WTC11 (cell line): ENCODE data around the gene NHSL2. TPM values are rescaled to one million over a fixed set of nuclear protein-coding genes. Genes with fewer than 3 reads are reported as not detected.

Experiments used
- ATAC-seq: fragments of 200-7000 bp; cut with Tn5 transposase; 2 replicates; pipeline ENCODE4 v1.10.0; 2021; ENCODE audit warnings: mild to moderate bottlenecking, moderate library complexity
- CTCF ChIA-PET: fragments of 300-600 bp; sonication (Branson Sonifier 250); formaldehyde crosslinking; loops from one replicate; lab custom pipeline; 2021; ENCODE audit warnings: antibody characterized with exemption; lab: Charles Lee
- POLR2A ChIA-PET: fragments of 350-600 bp; sonication (Branson Sonifier 250); formaldehyde crosslinking; loops from one replicate; lab custom pipeline; 2021; ENCODE audit warnings: antibody characterized with exemption; lab: Charles Lee
- DNase-seq: peaks from one replicate; pipeline ENCODE4 v3.0.0; 2021; ENCODE audit warnings: low spot score
- H3K27ac Mint-ChIP-seq: 2 replicates; pipeline ENCODE4 v1.8.0; 2021; ENCODE audit warnings: mixed read lengths
- H3K27me3 Mint-ChIP-seq: 2 replicates; pipeline ENCODE4 v1.8.0; 2021; ENCODE audit warnings: low read depth, mild to moderate bottlenecking, moderate library complexity, mixed read lengths
- H3K36me3 Mint-ChIP-seq: 2 replicates; pipeline ENCODE4 v1.8.0; 2021; ENCODE audit warnings: mixed read lengths
- H3K4me1 Mint-ChIP-seq: 2 replicates; pipeline ENCODE4 v1.8.0; 2022; ENCODE audit warnings: mixed read lengths
- H3K4me3 Mint-ChIP-seq: 2 replicates; pipeline ENCODE4 v1.8.0; 2021; ENCODE audit warnings: mild to moderate bottlenecking, moderate library complexity, mixed read lengths
- H3K9me3 Mint-ChIP-seq: 2 replicates; pipeline ENCODE4 v1.8.0; 2021; ENCODE audit warnings: mixed read lengths
- ESRRA ChIP-seq: sonication (generic); formaldehyde crosslinking; IDR thresholded peaks from 2 replicates; pipeline ENCODE4 v1.8.1; 2022; ENCODE audit warnings: mild to moderate bottlenecking, missing genetic modification reagents, borderline replicate concordance
- FOXJ3 ChIP-seq: sonication (generic); formaldehyde crosslinking; IDR thresholded peaks from 2 replicates; pipeline ENCODE4 v1.9.0; 2021; ENCODE audit warnings: missing genetic modification reagents, mild to moderate bottlenecking, borderline replicate concordance
- JAZF1 ChIP-seq: fragments of 250-450 bp; sonication (Bioruptor Pico); IDR thresholded peaks from 2 replicates; pipeline ENCODE4 v1.9.0; 2021; ENCODE audit warnings: moderate library complexity, mild to moderate bottlenecking, inconsistent platforms
- MXD4 ChIP-seq: fragments of 250-450 bp; sonication (Bioruptor Pico); IDR thresholded peaks from 2 replicates; pipeline ENCODE4 v1.8.0; 2021; ENCODE audit warnings: mild to moderate bottlenecking, moderate library complexity, borderline replicate concordance
- NFATC4 ChIP-seq: fragments of 250-450 bp; sonication (Bioruptor Pico); IDR thresholded peaks from 2 replicates; pipeline ENCODE4 v1.9.0; 2021; ENCODE audit warnings: mild to moderate bottlenecking
- NFYB ChIP-seq: sonication (generic); formaldehyde crosslinking; conservative IDR thresholded peaks from 2 replicates; pipeline ENCODE4 v1.8.0; 2022; ENCODE audit warnings: low read depth, missing genetic modification reagents
- NR3C1 ChIP-seq: sonication (generic); formaldehyde crosslinking; conservative IDR thresholded peaks from 2 replicates; pipeline ENCODE4 v1.8.1; 2023; ENCODE audit warnings: low read depth, mild to moderate bottlenecking, missing genetic modification reagents
- PRRX2 ChIP-seq: fragments of 250-450 bp; sonication (Bioruptor Pico); IDR thresholded peaks from 2 replicates; pipeline ENCODE4 v1.8.0; 2021; ENCODE audit warnings: mild to moderate bottlenecking
- SMAD3 ChIP-seq: sonication (generic); formaldehyde crosslinking; IDR thresholded peaks from 2 replicates; pipeline ENCODE4 v1.8.0; 2022; ENCODE audit warnings: missing genetic modification reagents, mild to moderate bottlenecking, borderline replicate concordance
- SOX15 ChIP-seq: fragments of 250-450 bp; sonication (Bioruptor Pico); IDR thresholded peaks from 2 replicates; pipeline ENCODE4 v1.9.0; 2021; ENCODE audit warnings: mild to moderate bottlenecking
- STAT6 ChIP-seq: sonication (generic); formaldehyde crosslinking; conservative IDR thresholded peaks from 2 replicates; pipeline ENCODE4 v1.8.1; 2023; ENCODE audit warnings: mild to moderate bottlenecking, low read depth, missing genetic modification reagents, moderate library complexity
- TEAD1 ChIP-seq: sonication (generic); formaldehyde crosslinking; IDR thresholded peaks from 2 replicates; pipeline ENCODE4 v1.8.0; 2022; ENCODE audit warnings: mild to moderate bottlenecking, missing genetic modification reagents
- ZNF138 ChIP-seq: sonication (generic); formaldehyde crosslinking; conservative IDR thresholded peaks from 2 replicates; pipeline ENCODE4 v1.8.1; 2022; ENCODE audit warnings: mild to moderate bottlenecking, moderate library complexity, missing genetic modification reagents
- ZNF219 ChIP-seq: sonication (generic); formaldehyde crosslinking; IDR thresholded peaks from 2 replicates; pipeline ENCODE4 v1.8.0; 2023; ENCODE audit warnings: missing genetic modification reagents, mild to moderate bottlenecking, borderline replicate concordance
- ZNF263 ChIP-seq: sonication (generic); formaldehyde crosslinking; IDR thresholded peaks from 2 replicates; pipeline ENCODE4 v1.8.1; 2022; ENCODE audit warnings: low read depth, mild to moderate bottlenecking, moderate library complexity, missing genetic modification reagents
- ZNF425 ChIP-seq: fragments of 250-450 bp; sonication (Bioruptor Pico); conservative IDR thresholded peaks from 2 replicates; pipeline ENCODE4 v1.9.0; 2021; ENCODE audit warnings: mild to moderate bottlenecking
- ZNF671 ChIP-seq: fragments of 250-450 bp; sonication (Bioruptor Pico); IDR thresholded peaks from 2 replicates; pipeline ENCODE4 v1.8.0; 2021; ENCODE audit warnings: mild to moderate bottlenecking
- ZSCAN18 ChIP-seq: fragments of 250-450 bp; sonication (Bioruptor Pico); IDR thresholded peaks from 2 replicates; pipeline ENCODE4 v2.1.2; 2022; ENCODE audit warnings: mild to moderate bottlenecking, moderate library complexity
- total RNA-seq: library from RNA; stranded (reverse); gene quantifications from 3 replicates; pipeline ENCODE4 v1.2.3, GENCODE V29; 2021
- TF ChIP-seq, protein P1 (sequence below): sonication (generic); formaldehyde crosslinking; conservative IDR thresholded peaks from 2 replicates; pipeline ENCODE4 v1.8.1; 2022; ENCODE audit warnings: mild to moderate bottlenecking, missing genetic modification reagents
- TF ChIP-seq, protein P2 (sequence below): sonication (generic); formaldehyde crosslinking; IDR thresholded peaks from 2 replicates; pipeline ENCODE4 v1.8.1; 2023; ENCODE audit warnings: mild to moderate bottlenecking, missing genetic modification reagents
- TF ChIP-seq, protein P3 (sequence below): fragments of 250-450 bp; sonication (Bioruptor Pico); IDR thresholded peaks from 2 replicates; pipeline ENCODE4 v1.8.0; 2021; ENCODE audit warnings: mild to moderate bottlenecking

NHSL2 gene
- total RNA-seq, 1 experiment from 2014 or later = 7.9 TPM

DNA sequence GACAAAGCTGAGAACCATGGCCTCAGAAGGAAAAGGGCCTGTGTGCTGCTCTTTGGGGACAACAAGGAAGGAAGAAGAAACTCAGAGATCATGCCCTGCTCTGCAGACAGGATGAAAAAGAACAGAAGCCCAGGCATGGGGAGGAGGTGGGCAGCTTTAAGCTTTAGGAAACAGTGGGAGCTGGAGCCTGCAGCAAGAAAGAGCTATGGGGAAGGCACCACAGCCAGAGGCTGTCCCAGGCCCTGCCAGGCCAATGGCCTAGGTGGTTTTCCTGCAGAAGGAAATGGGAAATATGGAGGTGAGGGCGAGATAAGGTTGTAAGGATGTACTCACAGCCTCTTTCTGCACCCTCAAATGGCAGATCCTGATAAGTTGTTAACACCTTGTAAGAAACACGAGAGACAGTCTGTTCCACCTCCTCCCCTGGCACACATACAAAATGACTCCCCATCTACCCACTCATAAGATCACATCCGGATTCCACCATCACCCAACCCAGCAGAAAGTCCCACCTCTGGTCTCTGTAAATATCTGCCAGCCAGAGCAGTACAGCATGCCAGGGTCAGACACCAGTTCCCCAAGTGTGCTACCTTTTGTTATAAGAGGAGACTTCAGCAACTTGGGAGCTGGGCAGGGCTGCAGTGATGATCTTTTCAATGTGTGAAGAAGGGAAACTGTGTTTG, 115.8 kb downstream of the NHSL2 start:
- Mint-ChIP-seq H3K4me3 (no peak overlapping the region), H3K36me3 (no peaks in the 10 kb centered on the region), H3K9me3 (no peaks in the 10 kb centered on the region), H3K4me1 (peaks cover 13% of the 10 kb centered on the region), H3K27me3 (no peaks in the 10 kb centered on the region), H3K27ac (no peak overlapping the region)
- ATAC-seq (no peak), DNase-seq (no peak)
- ChIA-PET CTCF (interaction anchor here (0.9 kb wide), 1 partner anchor 88 kb away, joined by 3 read pairs; no protein-coding TSS in a partner anchor), POLR2A (no interaction called here)
- TF ChIP-seq ZNF671 (CRISPR knock-in tag) (no peak), STAT6 (no peak), JAZF1 (CRISPR knock-in tag) (no peak), ZNF263 (CRISPR knock-in tag) (no peak), MXD4 (no peak), NFATC4 (no peak), ESRRA (no peak), ZNF425 (no peak), SMAD3 (CRISPR knock-in tag) (no peak), NFYB (no peak), PRRX2 (CRISPR knock-in tag) (no peak)
- TF ChIP-seq, protein P1, sequence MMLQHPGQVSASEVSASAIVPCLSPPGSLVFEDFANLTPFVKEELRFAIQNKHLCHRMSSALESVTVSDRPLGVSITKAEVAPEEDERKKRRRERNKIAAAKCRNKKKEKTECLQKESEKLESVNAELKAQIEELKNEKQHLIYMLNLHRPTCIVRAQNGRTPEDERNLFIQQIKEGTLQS (CRISPR knock-in tag) = no peak
- TF ChIP-seq, protein P2, sequence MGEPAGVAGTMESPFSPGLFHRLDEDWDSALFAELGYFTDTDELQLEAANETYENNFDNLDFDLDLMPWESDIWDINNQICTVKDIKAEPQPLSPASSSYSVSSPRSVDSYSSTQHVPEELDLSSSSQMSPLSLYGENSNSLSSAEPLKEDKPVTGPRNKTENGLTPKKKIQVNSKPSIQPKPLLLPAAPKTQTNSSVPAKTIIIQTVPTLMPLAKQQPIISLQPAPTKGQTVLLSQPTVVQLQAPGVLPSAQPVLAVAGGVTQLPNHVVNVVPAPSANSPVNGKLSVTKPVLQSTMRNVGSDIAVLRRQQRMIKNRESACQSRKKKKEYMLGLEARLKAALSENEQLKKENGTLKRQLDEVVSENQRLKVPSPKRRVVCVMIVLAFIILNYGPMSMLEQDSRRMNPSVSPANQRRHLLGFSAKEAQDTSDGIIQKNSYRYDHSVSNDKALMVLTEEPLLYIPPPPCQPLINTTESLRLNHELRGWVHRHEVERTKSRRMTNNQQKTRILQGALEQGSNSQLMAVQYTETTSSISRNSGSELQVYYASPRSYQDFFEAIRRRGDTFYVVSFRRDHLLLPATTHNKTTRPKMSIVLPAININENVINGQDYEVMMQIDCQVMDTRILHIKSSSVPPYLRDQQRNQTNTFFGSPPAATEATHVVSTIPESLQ (CRISPR knock-in tag) = no peak

GRCh38 chrX:72027024-72027913, 116.6 kb downstream of the NHSL2 start:
- no peaks in the 10 kb centered on the region for H3K36me3 Mint-ChIP-seq
- H3K27me3 Mint-ChIP-seq = no peaks in the 10 kb centered on the region
- ATAC-seq (no peak), DNase-seq (no peak)
- ChIA-PET POLR2A (no interaction called here), CTCF (interaction anchor here (0.9 kb wide), 1 partner anchor 88 kb away, joined by 3 read pairs; no protein-coding TSS in a partner anchor)
- H3K4me1 Mint-ChIP-seq = peaks cover 9% of the 10 kb centered on the region
- H3K4me3 Mint-ChIP-seq = no peak overlapping the region
- H3K9me3 Mint-ChIP-seq = no peaks in the 10 kb centered on the region
- H3K27ac Mint-ChIP-seq = 0 out of 2 replicates have a peak overlapping the region, but pooled peaks have one; percentile 23
- no peak for TF ChIP-seq ZSCAN18 (CRISPR knock-in tag)
- no peak for TF ChIP-seq FOXJ3 (CRISPR knock-in tag)
- TF ChIP-seq, protein P3, sequence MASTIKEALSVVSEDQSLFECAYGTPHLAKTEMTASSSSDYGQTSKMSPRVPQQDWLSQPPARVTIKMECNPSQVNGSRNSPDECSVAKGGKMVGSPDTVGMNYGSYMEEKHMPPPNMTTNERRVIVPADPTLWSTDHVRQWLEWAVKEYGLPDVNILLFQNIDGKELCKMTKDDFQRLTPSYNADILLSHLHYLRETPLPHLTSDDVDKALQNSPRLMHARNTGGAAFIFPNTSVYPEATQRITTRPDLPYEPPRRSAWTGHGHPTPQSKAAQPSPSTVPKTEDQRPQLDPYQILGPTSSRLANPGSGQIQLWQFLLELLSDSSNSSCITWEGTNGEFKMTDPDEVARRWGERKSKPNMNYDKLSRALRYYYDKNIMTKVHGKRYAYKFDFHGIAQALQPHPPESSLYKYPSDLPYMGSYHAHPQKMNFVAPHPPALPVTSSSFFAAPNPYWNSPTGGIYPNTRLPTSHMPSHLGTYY = no peak
- no peak for TF ChIP-seq SMAD3 (CRISPR knock-in tag)
- no peak for TF ChIP-seq NR3C1 (CRISPR knock-in tag)
- TF ChIP-seq ZNF219 = no peak
- TF ChIP-seq STAT6 = no peak
- no peak for TF ChIP-seq ZNF138 (CRISPR knock-in tag)
- TF ChIP-seq SOX15 (CRISPR knock-in tag) = no peak
- TF ChIP-seq TEAD1 (CRISPR knock-in tag) = no peak
